ENCODE measurements around the gene PTPRN2. TPM values are rescaled to one million over a fixed set of nuclear protein-coding genes. Genes with fewer than 3 reads are reported as not detected.

The PTPRN2 gene
- total and polyA plus RNA-seq, 2 donors from 2014 or later: 4.8 to 6.2 TPM

- FAIRE-seq (no peak), DNase-seq (no peak)
- no peak overlapping the region for H3K27ac ChIP-seq (ENCODE audit: low read depth in 2 of 2, low read length in 2 of 2)
- no peak for TF ChIP-seq CTCF (IDR thresholded peaks at IDR 0.05; ENCODE audit: borderline replicate concordance, extremely low read depth, insufficient read depth)
- H3K4me3 ChIP-seq (ENCODE audit: low read length in 3 of 3): no peak overlapping the region
- no peaks in the 10 kb centered on the region for H3K36me3 ChIP-seq (ENCODE audit: control insufficient read depth in 2 of 3, insufficient read depth in 3 of 3, low read length in 3 of 3)
- intact Hi-C loops (cut with DNase I): no loop called here
- peaks cover 0 to 11% (median 0%) of the 10 kb centered on the region in 3 donors for H3K4me1 ChIP-seq (ENCODE audit: control insufficient read depth in 2 of 3, insufficient read depth in 2 of 3, low read depth in 1 of 3, low read length in 3 of 3)
- H3K9ac ChIP-seq (ENCODE audit: low read length in 3 of 3): no peak overlapping the region
- H3K27me3 ChIP-seq (ENCODE audit: control insufficient read depth, insufficient read depth, low read length): peaks cover 20% of the 10 kb centered on the region
- peaks cover 0 to 8% (median 7%) of the 10 kb centered on the region in 3 donors for H3K9me3 ChIP-seq (ENCODE audit: control insufficient read depth in 2 of 3, insufficient read depth in 1 of 3, low read length in 3 of 3)
These were observed 6.1 kb downstream of the PTPRN2 start for GRCh38 chr7:158581440-158582088.

GRCh38 chr7:158579662-158580646 is 7.7 kb downstream of the PTPRN2 start:
- FAIRE-seq (no peak), DNase-seq (no peak)
- no peak overlapping the region for H3K27ac ChIP-seq (ENCODE audit: low read depth in 2 of 2, low read length in 2 of 2)
- H3K4me1 ChIP-seq (ENCODE audit: control insufficient read depth in 2 of 3, insufficient read depth in 2 of 3, low read depth in 1 of 3, low read length in 3 of 3): no peaks in the 10 kb centered on the region
- no peak overlapping the region for H3K9ac ChIP-seq (ENCODE audit: low read length in 3 of 3)
- no peak overlapping the region for H3K4me3 ChIP-seq (ENCODE audit: low read length in 3 of 3)
- H3K36me3 ChIP-seq (ENCODE audit: control insufficient read depth in 2 of 3, insufficient read depth in 3 of 3, low read length in 3 of 3): no peaks in the 10 kb centered on the region
- peaks cover 0 to 8% (median 7%) of the 10 kb centered on the region in 3 donors for H3K9me3 ChIP-seq (ENCODE audit: control insufficient read depth in 2 of 3, insufficient read depth in 1 of 3, low read length in 3 of 3)
- TF ChIP-seq CTCF (IDR thresholded peaks at IDR 0.05; ENCODE audit: borderline replicate concordance, extremely low read depth, insufficient read depth): no peak
- H3K27me3 ChIP-seq (ENCODE audit: control insufficient read depth, insufficient read depth, low read length): peaks cover 8% of the 10 kb centered on the region
- intact Hi-C loops (cut with DNase I): no loop called here

GRCh38 chr7:158576050-158576762 is 11.4 kb downstream of the PTPRN2 start:
- H3K4me1 ChIP-seq (ENCODE audit: control insufficient read depth in 2 of 3, insufficient read depth in 2 of 3, low read depth in 1 of 3, low read length in 3 of 3): no peaks in the 10 kb centered on the region
- no peak for TF ChIP-seq CTCF (IDR thresholded peaks at IDR 0.05; ENCODE audit: borderline replicate concordance, extremely low read depth, insufficient read depth)
- FAIRE-seq (no peak), DNase-seq (no peak)
- no peak overlapping the region for H3K27ac ChIP-seq (ENCODE audit: low read depth in 2 of 2, low read length in 2 of 2)
- H3K27me3 ChIP-seq (ENCODE audit: control insufficient read depth, insufficient read depth, low read length): peaks cover 7% of the 10 kb centered on the region
- intact Hi-C loops (cut with DNase I): no loop called here
- H3K4me3 ChIP-seq (ENCODE audit: low read length in 3 of 3): no peak overlapping the region
- H3K9ac ChIP-seq (ENCODE audit: low read length in 3 of 3): no peak overlapping the region
- H3K9me3 ChIP-seq (ENCODE audit: control insufficient read depth in 2 of 3, insufficient read depth in 1 of 3, low read length in 3 of 3): peaks cover 0 to 8% (median 7%) of the 10 kb centered on the region in 3 donors
- no peaks in the 10 kb centered on the region for H3K36me3 ChIP-seq (ENCODE audit: control insufficient read depth in 2 of 3, insufficient read depth in 3 of 3, low read length in 3 of 3)

Data from kidney (tissue), 14 donors.